Stimulated activated CD4-positive, alpha-beta T cell treated with anti-CD3 and anti-CD28 coated beads, Interleukin-15, amount 100 ng/mL, for 48 hours (primary cell): ENCODE measurements around the gene GOLGA5.
"Not testable (repeated sequence)": the region's sequence is repeated elsewhere in the genome, so short reads cannot be mapped to it uniquely, and the experiment has no call there.

Experiments
- DNase-seq, 2 donors: peaks; one replicate each; pipeline ENCODE4 v3.0.0-alpha.2; 2020; ENCODE audit warnings: low read depth in 2 of 2

The GOLGA5 gene

GRCh38 chr14:92820536-92820840, 26.4 kb downstream of the GOLGA5 start:
- not testable (repeated sequence) for DNase-seq

GRCh38 chr14:92830902-92831301, 36.8 kb downstream of the GOLGA5 start:
- DNase-seq = no peak

- DNase-seq = no peak
These were observed 38.1 kb downstream of the GOLGA5 start for GRCh38 chr14:92832137-92832700.

- DNase-seq = no peak
These were observed 47.8 kb downstream of the GOLGA5 start for GRCh38 chr14:92841930-92842329.

- peak; percentile 12 for DNase-seq
These were observed 50.1 kb downstream of the GOLGA5 start for GRCh38 chr14:92844204-92844603.

GRCh38 chr14:92846162-92846897, 52.2 kb downstream of the GOLGA5 start:
- DNase-seq = peak; percentile 17 to 20

GRCh38 chr14:92847278-92847677, 53.2 kb downstream of the GOLGA5 start:
- DNase-seq = no peak

GRCh38 chr14:92847749-92848148, 53.6 kb downstream of the GOLGA5 start:
- no peak for DNase-seq

- DNase-seq = no peak
These were observed 54.8 kb downstream of the GOLGA5 start for GRCh38 chr14:92848887-92849286.

- DNase-seq = no peak
These were observed 56.4 kb downstream of the GOLGA5 start for GRCh38 chr14:92850492-92850891.

- not testable (repeated sequence) for DNase-seq
These were observed 59.0 kb downstream of the GOLGA5 start for GRCh38 chr14:92853136-92853535.

GRCh38 chr14:92860049-92860840, 66.1 kb downstream of the GOLGA5 start:
- DNase-seq = no peak

- no peak for DNase-seq
These were observed 68.0 kb downstream of the GOLGA5 start for GRCh38 chr14:92861856-92862745.

GRCh38 chr14:92863286-92864080, 69.4 kb downstream of the GOLGA5 start:
- DNase-seq = no peak

GRCh38 chr14:92865674-92866073, 71.6 kb downstream of the GOLGA5 start:
- no peak for DNase-seq

- DNase-seq = no peak
These were observed 72.2 kb downstream of the GOLGA5 start for GRCh38 chr14:92866181-92866752.

- no peak for DNase-seq
These were observed 73.1 kb downstream of the GOLGA5 start for GRCh38 chr14:92866901-92867865.

- no peak for DNase-seq
These were observed 81.0 kb downstream of the GOLGA5 start for GRCh38 chr14:92874962-92875661.
